ENCODE results near the gene DCTN4.

Gene DCTN4

DNA sequence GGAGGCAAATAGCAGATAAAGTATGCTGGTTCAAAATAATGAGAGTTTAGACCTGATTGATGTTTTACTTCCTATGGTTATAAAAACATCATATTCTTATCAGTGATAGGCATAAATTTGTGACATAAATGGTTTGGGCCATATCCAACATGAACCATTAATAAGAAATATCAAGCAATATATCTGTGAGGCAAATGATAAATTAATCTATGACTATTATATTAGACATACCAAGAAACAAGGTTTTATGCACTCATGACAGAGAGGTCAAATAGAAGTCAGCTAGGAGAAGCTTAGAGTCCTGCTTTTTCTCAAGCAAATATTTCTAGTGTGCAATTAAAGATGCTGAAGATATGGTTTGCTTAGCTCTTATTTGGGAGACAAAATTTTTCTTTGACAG lies 30.2 kb upstream of the DCTN4 start:
- Histone ChIP-seq H3K27ac (ENCODE audit: low read depth, low read length) (no peak overlapping the region), H3K4me1 (ENCODE audit: control insufficient read depth in 1 of 2, insufficient read depth in 2 of 2, low read length in 2 of 2) (peaks cover 36 to 37% of the 10 kb centered on the region in 2 donors), H3K9ac (ENCODE audit: low read depth in 1 of 2, low read length in 2 of 2) (no peak overlapping the region), H3K9me3 (ENCODE audit: control insufficient read depth in 1 of 2, low read length in 2 of 2) (no peaks in the 10 kb centered on the region), H3K36me3 (ENCODE audit: control insufficient read depth in 1 of 2, insufficient read depth in 2 of 2, low read length in 2 of 2) (no peaks in the 10 kb centered on the region), H3K4me3 (ENCODE audit: low read depth in 1 of 2, low read length in 2 of 2) (peak overlapping the region; percentile 0 to 29), H3K27me3 (ENCODE audit: control insufficient read depth in 1 of 2, insufficient read depth in 2 of 2, low read length in 2 of 2) (peaks cover 0 to 4% of the 10 kb centered on the region in 2 donors)

GRCh38 chr5:150787656-150788055 lies 28.8 kb upstream of the DCTN4 start:
- H3K9me3 ChIP-seq (ENCODE audit: control insufficient read depth in 1 of 2, low read length in 2 of 2), result no peaks in the 10 kb centered on the region
- peaks cover 48% of the 10 kb centered on the region in 2 donors for H3K4me1 ChIP-seq (ENCODE audit: control insufficient read depth in 1 of 2, insufficient read depth in 2 of 2, low read length in 2 of 2)
- H3K9ac ChIP-seq (ENCODE audit: low read depth in 1 of 2, low read length in 2 of 2), result peak overlapping the region in 1 of 2 donors; percentile 1
- peaks cover 0 to 4% of the 10 kb centered on the region in 2 donors for H3K27me3 ChIP-seq (ENCODE audit: control insufficient read depth in 1 of 2, insufficient read depth in 2 of 2, low read length in 2 of 2)
- no peak overlapping the region for H3K4me3 ChIP-seq (ENCODE audit: low read depth in 1 of 2, low read length in 2 of 2)
- H3K36me3 ChIP-seq (ENCODE audit: control insufficient read depth in 1 of 2, insufficient read depth in 2 of 2, low read length in 2 of 2), result no peaks in the 10 kb centered on the region
- no peak overlapping the region for H3K27ac ChIP-seq (ENCODE audit: low read depth, low read length)

DNA sequence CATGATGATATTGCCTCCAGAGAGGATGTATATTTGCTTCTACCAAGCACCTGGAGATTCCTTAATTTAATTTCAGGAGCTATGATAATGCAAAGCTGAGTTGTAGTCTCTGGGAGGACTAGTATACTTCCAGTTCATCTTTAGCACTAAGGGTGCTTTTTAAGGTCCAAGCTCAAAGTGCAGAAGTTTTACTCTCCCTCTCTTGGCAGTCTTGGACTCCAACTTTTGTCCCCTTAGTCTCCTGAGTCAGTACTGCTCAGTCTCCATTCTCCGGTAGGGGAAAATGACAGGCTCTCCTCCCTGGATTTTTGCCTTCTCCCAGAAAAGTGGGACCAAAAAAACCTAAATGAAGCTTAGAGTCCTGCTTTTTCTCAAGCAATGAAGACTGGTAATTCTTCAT lies 28.1 kb upstream of the DCTN4 start:
- Histone ChIP-seq H3K9me3 (ENCODE audit: control insufficient read depth in 1 of 2, low read length in 2 of 2) (no peaks in the 10 kb centered on the region), H3K4me3 (ENCODE audit: low read depth in 1 of 2, low read length in 2 of 2) (no peak overlapping the region), H3K27ac (ENCODE audit: low read depth, low read length) (no peak overlapping the region), H3K4me1 (ENCODE audit: control insufficient read depth in 1 of 2, insufficient read depth in 2 of 2, low read length in 2 of 2) (peaks cover 56% of the 10 kb centered on the region in 2 donors), H3K36me3 (ENCODE audit: control insufficient read depth in 1 of 2, insufficient read depth in 2 of 2, low read length in 2 of 2) (no peaks in the 10 kb centered on the region), H3K9ac (ENCODE audit: low read depth in 1 of 2, low read length in 2 of 2) (peak overlapping the region in 1 of 2 donors; percentile 1), H3K27me3 (ENCODE audit: control insufficient read depth in 1 of 2, insufficient read depth in 2 of 2, low read length in 2 of 2) (peaks cover 0 to 2% of the 10 kb centered on the region in 2 donors)

GRCh38 chr5:150785950-150786349 lies 27.1 kb upstream of the DCTN4 start:
- Histone ChIP-seq H3K9ac (ENCODE audit: low read depth in 1 of 2, low read length in 2 of 2) (no peak overlapping the region), H3K4me3 (ENCODE audit: low read depth in 1 of 2, low read length in 2 of 2) (no peak overlapping the region), H3K36me3 (ENCODE audit: control insufficient read depth in 1 of 2, insufficient read depth in 2 of 2, low read length in 2 of 2) (no peaks in the 10 kb centered on the region), H3K27me3 (ENCODE audit: control insufficient read depth in 1 of 2, insufficient read depth in 2 of 2, low read length in 2 of 2) (no peaks in the 10 kb centered on the region), H3K4me1 (ENCODE audit: control insufficient read depth in 1 of 2, insufficient read depth in 2 of 2, low read length in 2 of 2) (peaks cover 65% of the 10 kb centered on the region in 2 donors), H3K27ac (ENCODE audit: low read depth, low read length) (no peak overlapping the region), H3K9me3 (ENCODE audit: control insufficient read depth in 1 of 2, low read length in 2 of 2) (no peaks in the 10 kb centered on the region)

GRCh38 chr5:150783422-150783928 lies 24.7 kb upstream of the DCTN4 start:
- H3K4me3 ChIP-seq (ENCODE audit: low read depth in 1 of 2, low read length in 2 of 2), result peak overlapping the region; percentile 22 to 26
- peak overlapping the region in 1 of 2 donors; percentile 10 for H3K9ac ChIP-seq (ENCODE audit: low read depth in 1 of 2, low read length in 2 of 2)
- H3K27ac ChIP-seq (ENCODE audit: low read depth, low read length), result peak overlapping the region; percentile 45
- H3K4me1 ChIP-seq (ENCODE audit: control insufficient read depth in 1 of 2, insufficient read depth in 2 of 2, low read length in 2 of 2), result peaks cover 53 to 64% of the 10 kb centered on the region in 2 donors
- no peaks in the 10 kb centered on the region for H3K36me3 ChIP-seq (ENCODE audit: control insufficient read depth in 1 of 2, insufficient read depth in 2 of 2, low read length in 2 of 2)
- H3K27me3 ChIP-seq (ENCODE audit: control insufficient read depth in 1 of 2, insufficient read depth in 2 of 2, low read length in 2 of 2), result no peaks in the 10 kb centered on the region
- H3K9me3 ChIP-seq (ENCODE audit: control insufficient read depth in 1 of 2, low read length in 2 of 2), result no peaks in the 10 kb centered on the region

GRCh38 chr5:150782850-150783249 lies 24.0 kb upstream of the DCTN4 start:
- H3K9ac ChIP-seq (ENCODE audit: low read depth in 1 of 2, low read length in 2 of 2), result peak overlapping the region; percentile 22 to 41
- peaks cover 57 to 66% of the 10 kb centered on the region in 2 donors for H3K4me1 ChIP-seq (ENCODE audit: control insufficient read depth in 1 of 2, insufficient read depth in 2 of 2, low read length in 2 of 2)
- peaks cover 0 to 2% of the 10 kb centered on the region in 2 donors for H3K27me3 ChIP-seq (ENCODE audit: control insufficient read depth in 1 of 2, insufficient read depth in 2 of 2, low read length in 2 of 2)
- peak overlapping the region in 1 of 2 donors; percentile 26 for H3K4me3 ChIP-seq (ENCODE audit: low read depth in 1 of 2, low read length in 2 of 2)
- no peaks in the 10 kb centered on the region for H3K36me3 ChIP-seq (ENCODE audit: control insufficient read depth in 1 of 2, insufficient read depth in 2 of 2, low read length in 2 of 2)
- no peaks in the 10 kb centered on the region for H3K9me3 ChIP-seq (ENCODE audit: control insufficient read depth in 1 of 2, low read length in 2 of 2)
- peak overlapping the region; percentile 45 for H3K27ac ChIP-seq (ENCODE audit: low read depth, low read length)

- peaks cover 53 to 69% of the 10 kb centered on the region in 2 donors for H3K4me1 ChIP-seq (ENCODE audit: control insufficient read depth in 1 of 2, insufficient read depth in 2 of 2, low read length in 2 of 2)
- H3K4me3 ChIP-seq (ENCODE audit: low read depth in 1 of 2, low read length in 2 of 2), result peak overlapping the region; percentile 6 to 84
- H3K9me3 ChIP-seq (ENCODE audit: control insufficient read depth in 1 of 2, low read length in 2 of 2), result no peaks in the 10 kb centered on the region
- H3K9ac ChIP-seq (ENCODE audit: low read depth in 1 of 2, low read length in 2 of 2), result peak overlapping the region; percentile 26 to 41
- H3K36me3 ChIP-seq (ENCODE audit: control insufficient read depth in 1 of 2, insufficient read depth in 2 of 2, low read length in 2 of 2), result no peaks in the 10 kb centered on the region
- H3K27ac ChIP-seq (ENCODE audit: low read depth, low read length), result peak overlapping the region; percentile 65
- H3K27me3 ChIP-seq (ENCODE audit: control insufficient read depth in 1 of 2, insufficient read depth in 2 of 2, low read length in 2 of 2), result peaks cover 0 to 3% of the 10 kb centered on the region in 2 donors
Measured at GRCh38 chr5:150781706-150782614, 23.1 kb upstream of the DCTN4 start.

GRCh38 chr5:150780816-150781221 lies 22.0 kb upstream of the DCTN4 start:
- peaks cover 48 to 69% of the 10 kb centered on the region in 2 donors for H3K4me1 ChIP-seq (ENCODE audit: control insufficient read depth in 1 of 2, insufficient read depth in 2 of 2, low read length in 2 of 2)
- H3K36me3 ChIP-seq (ENCODE audit: control insufficient read depth in 1 of 2, insufficient read depth in 2 of 2, low read length in 2 of 2), result no peaks in the 10 kb centered on the region
- peak overlapping the region; percentile 84 to 86 for H3K4me3 ChIP-seq (ENCODE audit: low read depth in 1 of 2, low read length in 2 of 2)
- peak overlapping the region in 1 of 2 donors; percentile 20 for H3K9ac ChIP-seq (ENCODE audit: low read depth in 1 of 2, low read length in 2 of 2)
- H3K27me3 ChIP-seq (ENCODE audit: control insufficient read depth in 1 of 2, insufficient read depth in 2 of 2, low read length in 2 of 2), result peaks cover 0 to 3% of the 10 kb centered on the region in 2 donors
- H3K9me3 ChIP-seq (ENCODE audit: control insufficient read depth in 1 of 2, low read length in 2 of 2), result no peaks in the 10 kb centered on the region
- H3K27ac ChIP-seq (ENCODE audit: low read depth, low read length), result peak overlapping the region; percentile 65

GRCh38 chr5:150780187-150780692 lies 21.4 kb upstream of the DCTN4 start:
- H3K4me3 ChIP-seq (ENCODE audit: low read depth in 1 of 2, low read length in 2 of 2), result peak overlapping the region; percentile 84 to 86
- H3K9ac ChIP-seq (ENCODE audit: low read depth in 1 of 2, low read length in 2 of 2), result peak overlapping the region; percentile 20 to 74
- H3K27ac ChIP-seq (ENCODE audit: low read depth, low read length), result peak overlapping the region; percentile 77
- peaks cover 48 to 68% of the 10 kb centered on the region in 2 donors for H3K4me1 ChIP-seq (ENCODE audit: control insufficient read depth in 1 of 2, insufficient read depth in 2 of 2, low read length in 2 of 2)
- H3K27me3 ChIP-seq (ENCODE audit: control insufficient read depth in 1 of 2, insufficient read depth in 2 of 2, low read length in 2 of 2), result peaks cover 0 to 3% of the 10 kb centered on the region in 2 donors
- H3K36me3 ChIP-seq (ENCODE audit: control insufficient read depth in 1 of 2, insufficient read depth in 2 of 2, low read length in 2 of 2), result no peaks in the 10 kb centered on the region
- H3K9me3 ChIP-seq (ENCODE audit: control insufficient read depth in 1 of 2, low read length in 2 of 2), result no peaks in the 10 kb centered on the region
